Measurements from ENCODE around the gene DIS3L2. TPM values are rescaled to one million over a fixed set of nuclear protein-coding genes. Genes with fewer than 3 reads are reported as not detected.

DIS3L2 gene, protein sequence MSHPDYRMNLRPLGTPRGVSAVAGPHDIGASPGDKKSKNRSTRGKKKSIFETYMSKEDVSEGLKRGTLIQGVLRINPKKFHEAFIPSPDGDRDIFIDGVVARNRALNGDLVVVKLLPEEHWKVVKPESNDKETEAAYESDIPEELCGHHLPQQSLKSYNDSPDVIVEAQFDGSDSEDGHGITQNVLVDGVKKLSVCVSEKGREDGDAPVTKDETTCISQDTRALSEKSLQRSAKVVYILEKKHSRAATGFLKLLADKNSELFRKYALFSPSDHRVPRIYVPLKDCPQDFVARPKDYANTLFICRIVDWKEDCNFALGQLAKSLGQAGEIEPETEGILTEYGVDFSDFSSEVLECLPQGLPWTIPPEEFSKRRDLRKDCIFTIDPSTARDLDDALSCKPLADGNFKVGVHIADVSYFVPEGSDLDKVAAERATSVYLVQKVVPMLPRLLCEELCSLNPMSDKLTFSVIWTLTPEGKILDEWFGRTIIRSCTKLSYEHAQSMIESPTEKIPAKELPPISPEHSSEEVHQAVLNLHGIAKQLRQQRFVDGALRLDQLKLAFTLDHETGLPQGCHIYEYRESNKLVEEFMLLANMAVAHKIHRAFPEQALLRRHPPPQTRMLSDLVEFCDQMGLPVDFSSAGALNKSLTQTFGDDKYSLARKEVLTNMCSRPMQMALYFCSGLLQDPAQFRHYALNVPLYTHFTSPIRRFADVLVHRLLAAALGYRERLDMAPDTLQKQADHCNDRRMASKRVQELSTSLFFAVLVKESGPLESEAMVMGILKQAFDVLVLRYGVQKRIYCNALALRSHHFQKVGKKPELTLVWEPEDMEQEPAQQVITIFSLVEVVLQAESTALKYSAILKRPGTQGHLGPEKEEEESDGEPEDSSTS
- total RNA-seq, result 10 to 100 TPM; 39.5 to 42.4 TPM
- polyA plus RNA-seq (2013, experiment 1 of 2), result 28.4 TPM
- polyA plus RNA-seq (2013, experiment 2 of 2), result 24.8 TPM
- long read RNA-seq, experiment 1, partial matches to known transcripts, result 2 of 8 reads
- long read RNA-seq, experiment 1, other reads (novel, unspliced or antisense), result 4 of 8 reads
- long read RNA-seq, experiment 2, transcript DIS3L2-202 (21 exons, 3,501 nt), result major isoform, 12 of 29 reads
- long read RNA-seq, experiment 2, partial matches to known transcripts, result 8 of 29 reads
- long read RNA-seq, experiment 2, other reads (novel, unspliced or antisense), result 8 of 29 reads
- long read RNA-seq, experiment 3, transcript DIS3L2-202 (21 exons, 3,501 nt), result major isoform, 24 of 53 reads
- long read RNA-seq, experiment 3, partial matches to known transcripts, result 14 of 53 reads
- long read RNA-seq, experiment 3, other reads (novel, unspliced or antisense), result 12 of 53 reads
- long read RNA-seq, experiment 4, partial matches to known transcripts, result 1 of 4 reads
- long read RNA-seq, experiment 4, other reads (novel, unspliced or antisense), result 1 of 4 reads

DNA sequence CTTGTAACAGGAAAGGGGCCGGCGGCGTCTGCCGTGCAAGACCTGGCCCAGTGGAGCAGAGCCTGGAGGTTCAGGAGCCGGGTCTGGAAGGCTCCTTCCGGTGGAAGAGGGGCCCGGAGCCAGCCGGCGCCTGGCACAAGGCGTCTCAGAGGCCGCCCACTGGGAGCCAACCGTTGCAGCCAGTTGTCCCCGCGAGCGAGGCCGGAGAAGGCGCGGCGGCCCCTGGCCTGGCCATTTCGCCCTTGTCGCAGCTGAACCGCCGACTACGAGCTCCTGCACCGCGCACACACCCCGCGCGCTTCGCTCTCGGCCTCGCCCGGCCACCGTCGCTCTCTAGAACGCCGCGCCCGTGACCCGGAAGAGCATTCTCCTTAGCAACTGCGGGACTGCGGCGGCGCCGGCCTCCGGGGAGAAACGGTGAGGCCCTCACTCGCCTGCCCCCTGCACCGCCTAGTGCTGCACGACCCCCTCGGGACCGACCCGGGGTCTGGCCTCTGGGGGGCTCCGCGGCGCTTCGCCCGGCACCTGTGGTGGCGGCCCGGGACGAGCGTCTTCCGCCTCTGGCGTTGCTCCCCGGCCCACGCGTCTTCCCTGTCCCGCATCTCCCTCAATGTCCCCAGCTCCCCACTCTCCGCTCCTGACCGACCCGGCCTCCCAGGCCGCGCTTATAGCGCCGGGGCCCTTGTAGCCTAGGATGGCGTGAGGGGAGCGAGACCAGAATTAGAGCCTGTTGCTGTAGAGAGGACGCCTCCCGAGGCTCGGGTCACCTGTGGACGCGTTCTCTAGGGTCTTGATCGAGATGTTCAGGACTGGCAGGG, at the start of gene DIS3L2:
DIS3L2 (plus strand) TSS at position 365 of the 818 bp plus-strand sequence. CDS start 53,215 bp downstream, outside the sequence.
- 0 to 2% methylated on average over 24 to 83 of the region's 83 CpGs for WGBS, 2 experiments (ENCODE audit: insufficient coverage in 1 of 2, insufficient read length in 1 of 2)
- H3K4me1 ChIP-seq (ENCODE audit: control insufficient read depth, insufficient read depth, low read length), result no peaks in the 10 kb centered on the region
- Mint-ChIP-seq H3K4me1 (peaks cover 4% of the 10 kb centered on the region), H3K36me3 (ENCODE audit: low read depth) (no peaks in the 10 kb centered on the region), H3K27ac (peak within 1 kb of the TSS; percentile 92), H3K4me3 (peak within 1 kb of the TSS; percentile 86), H3K27me3 (ENCODE audit: insufficient read depth) (peaks cover 7% of the 10 kb centered on the region), H3K9me3 (no peaks in the 10 kb centered on the region)
- H3K27ac ChIP-seq (ENCODE audit: low read depth, low read length), result peak within 1 kb of the TSS; percentile 66
- H3K9me3 ChIP-seq (ENCODE audit: control insufficient read depth, low read length), result no peaks in the 10 kb centered on the region
- peaks cover 3% of the 10 kb centered on the region for H3K27me3 ChIP-seq (ENCODE audit: control insufficient read depth, insufficient read depth, low read length, poor library complexity, severe bottlenecking)
- TF ChIP-seq, protein P1, sequence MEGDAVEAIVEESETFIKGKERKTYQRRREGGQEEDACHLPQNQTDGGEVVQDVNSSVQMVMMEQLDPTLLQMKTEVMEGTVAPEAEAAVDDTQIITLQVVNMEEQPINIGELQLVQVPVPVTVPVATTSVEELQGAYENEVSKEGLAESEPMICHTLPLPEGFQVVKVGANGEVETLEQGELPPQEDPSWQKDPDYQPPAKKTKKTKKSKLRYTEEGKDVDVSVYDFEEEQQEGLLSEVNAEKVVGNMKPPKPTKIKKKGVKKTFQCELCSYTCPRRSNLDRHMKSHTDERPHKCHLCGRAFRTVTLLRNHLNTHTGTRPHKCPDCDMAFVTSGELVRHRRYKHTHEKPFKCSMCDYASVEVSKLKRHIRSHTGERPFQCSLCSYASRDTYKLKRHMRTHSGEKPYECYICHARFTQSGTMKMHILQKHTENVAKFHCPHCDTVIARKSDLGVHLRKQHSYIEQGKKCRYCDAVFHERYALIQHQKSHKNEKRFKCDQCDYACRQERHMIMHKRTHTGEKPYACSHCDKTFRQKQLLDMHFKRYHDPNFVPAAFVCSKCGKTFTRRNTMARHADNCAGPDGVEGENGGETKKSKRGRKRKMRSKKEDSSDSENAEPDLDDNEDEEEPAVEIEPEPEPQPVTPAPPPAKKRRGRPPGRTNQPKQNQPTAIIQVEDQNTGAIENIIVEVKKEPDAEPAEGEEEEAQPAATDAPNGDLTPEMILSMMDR (conservative IDR thresholded peaks at IDR 0.05), result peak; percentile 12
- peak within 1 kb of the TSS; percentile 93 for H3K4me3 ChIP-seq (ENCODE audit: low read length)
- peak; percentile 92 for DNase-seq
- H3K9ac ChIP-seq (ENCODE audit: extremely low read depth, low read length, poor library complexity, severe bottlenecking), result peak within 1 kb of the TSS; percentile 61
- H3K36me3 ChIP-seq (ENCODE audit: control insufficient read depth, insufficient read depth, low read length), result no peaks in the 10 kb centered on the region

DNA sequence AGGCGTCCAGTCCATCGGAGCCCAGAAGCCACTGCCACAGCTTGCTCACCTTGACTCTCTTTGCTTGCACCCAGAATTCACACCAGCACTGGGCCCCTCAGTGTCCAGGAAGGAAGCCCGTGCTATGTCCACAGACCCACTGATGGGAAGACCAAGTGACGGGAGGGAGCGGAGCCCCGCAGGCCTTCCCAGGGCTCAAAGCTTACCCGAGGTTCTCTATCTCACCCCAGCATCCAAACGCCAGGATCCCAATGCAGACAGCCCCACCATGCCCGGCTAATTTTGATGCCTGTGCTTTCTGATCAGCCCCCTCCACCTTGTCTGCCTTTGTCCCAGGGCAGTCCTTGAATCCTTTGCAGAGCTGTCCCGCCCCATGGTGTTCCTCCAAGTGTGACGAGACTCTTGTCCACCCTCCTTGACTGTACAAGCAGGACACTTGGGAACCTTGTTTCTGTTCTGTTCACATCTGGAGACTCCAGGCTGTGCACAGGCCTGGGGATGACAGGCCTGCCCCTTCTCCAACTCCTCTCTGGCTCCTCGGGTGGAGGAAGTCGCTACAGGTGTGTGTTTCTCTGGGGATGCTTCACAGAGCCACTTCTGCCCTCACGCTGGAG, 47.3 kb upstream of the DIS3L2 start:
- H3K27me3 ChIP-seq (ENCODE audit: control insufficient read depth, insufficient read depth, low read length, poor library complexity, severe bottlenecking), result no peaks in the 10 kb centered on the region
- Mint-ChIP-seq H3K4me3 (no peak overlapping the region), H3K9me3 (no peaks in the 10 kb centered on the region), H3K27me3 (ENCODE audit: insufficient read depth) (peaks cover 5% of the 10 kb centered on the region), H3K36me3 (ENCODE audit: low read depth) (no peaks in the 10 kb centered on the region), H3K27ac (no peak overlapping the region), H3K4me1 (no peaks in the 10 kb centered on the region)
- no peaks in the 10 kb centered on the region for H3K4me1 ChIP-seq (ENCODE audit: control insufficient read depth, insufficient read depth, low read length)
- no peak for DNase-seq
- TF ChIP-seq, protein P1 (conservative IDR thresholded peaks at IDR 0.05), result no peak
- no peak overlapping the region for H3K4me3 ChIP-seq (ENCODE audit: low read length)
- H3K9me3 ChIP-seq (ENCODE audit: control insufficient read depth, low read length), result no peaks in the 10 kb centered on the region
- H3K9ac ChIP-seq (ENCODE audit: extremely low read depth, low read length, poor library complexity, severe bottlenecking), result no peak overlapping the region
- no peak overlapping the region for H3K27ac ChIP-seq (ENCODE audit: low read depth, low read length)
- WGBS, 2 experiments (ENCODE audit: insufficient coverage in 1 of 2, insufficient read length in 1 of 2), result 91 to 94% methylated on average over 11 to 14 of the region's 14 CpGs
- no peaks in the 10 kb centered on the region for H3K36me3 ChIP-seq (ENCODE audit: control insufficient read depth, insufficient read depth, low read length)

Data from endodermal cell (in vitro differentiated cells).